SH-SY5Y (cell line): Measurements from ENCODE around the gene RAET1G.

Experiments used
- GATA2 ChIP-seq: IDR thresholded peaks from 2 replicates; pipeline ENCODE4 v1.6.1; 2011; ENCODE audit warnings: mild to moderate bottlenecking, low read depth, low read length
- GATA3 ChIP-seq: IDR thresholded peaks from 2 replicates; pipeline ENCODE4 v1.6.1; 2011; ENCODE audit warnings: low read depth, mild to moderate bottlenecking, low read length, moderate library complexity

GRCh38 chr6:149935668-149936067 lies 12.7 kb upstream of the RAET1G start:
- TF ChIP-seq GATA2 (no peak), GATA3 (no peak)
